Left renal cortex interstitium (tissue), 4 donors: ENCODE measurements around the gene DENND1A. TPM values are rescaled to one million over a fixed set of nuclear protein-coding genes. Genes with fewer than 3 reads are reported as not detected.
"Not testable (repeated sequence)": the region's sequence is repeated elsewhere in the genome, so short reads cannot be mapped to it uniquely, and the experiment has no call there.

Experiments
- DNase-seq, 4 donors: peaks; one replicate each; pipeline ENCODE4 v3.0.0-alpha.2; 2013; ENCODE audit warnings: low read depth in 4 of 4, low spot score in 2 of 4, missing footprints in 1 of 4
- polyA plus RNA-seq, 4 donors: library from polyadenylated mRNA; unstranded; fragments of 120-200 nt; gene quantifications; one replicate each; pipeline ENCODE4 v1.2.1, GENCODE V29; 2013; ENCODE audit not compliant: insufficient read length in 4 of 4

The DENND1A gene
- polyA plus RNA-seq, 4 donors: 19.1 to 24.5 (median 22.8) TPM

- no peak for DNase-seq
Measured at GRCh38 chr9:123336959-123337358, 593.0 kb downstream of the DENND1A start.

GRCh38 chr9:123336449-123336848, 593.5 kb downstream of the DENND1A start:
- no peak for DNase-seq

- no peak for DNase-seq
Measured at GRCh38 chr9:123335986-123336329, 594.0 kb downstream of the DENND1A start.

GRCh38 chr9:123335193-123335985, 594.5 kb downstream of the DENND1A start:
- peak in 1 of 4 donors; percentile 46 for DNase-seq

- no peak for DNase-seq
Measured at GRCh38 chr9:123334639-123335038, 595.3 kb downstream of the DENND1A start.

- DNase-seq: not testable (repeated sequence)
Measured at GRCh38 chr9:123333058-123333669, 596.8 kb downstream of the DENND1A start.

- DNase-seq: no peak
Measured at GRCh38 chr9:123331346-123332060, 598.4 kb downstream of the DENND1A start.

Other genes with a start within 250 kb of the DENND1A start
- gene LHX2, start 81.6 kb upstream of the DENND1A start, polyA plus RNA-seq: under 1 TPM in 3 of 4 donors, not detected in 1; 0.14 to 0.29 (median 0.25) TPM